ENCODE results near the gene ANKH.

The ANKH gene

DNA sequence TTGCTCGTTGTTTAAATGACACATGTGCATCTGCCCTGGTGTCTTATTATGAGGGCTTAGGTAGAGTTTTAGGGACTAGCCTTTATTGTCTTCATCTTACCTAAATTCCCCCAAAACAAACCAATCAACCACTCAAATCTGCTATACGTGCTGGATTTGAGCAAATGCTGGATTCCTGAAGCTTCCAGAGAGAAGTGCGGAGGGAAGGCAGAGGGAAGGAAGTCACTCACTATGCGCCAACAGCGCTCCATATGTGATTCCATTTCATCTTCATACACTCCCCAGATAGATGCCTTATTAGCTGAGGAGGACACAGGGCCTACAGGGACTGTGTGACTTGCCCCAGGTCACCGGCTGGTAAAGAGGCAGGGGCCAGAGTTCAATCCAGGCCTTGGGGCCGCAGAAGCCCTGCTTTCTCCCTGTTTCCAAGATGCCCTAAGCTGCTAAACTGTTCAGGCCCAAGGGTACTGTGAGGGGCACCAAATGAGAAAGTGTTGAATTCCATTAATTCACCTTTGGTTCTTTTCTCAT is 143.6 kb downstream of the ANKH start:
- TF ChIP-seq, protein P1, sequence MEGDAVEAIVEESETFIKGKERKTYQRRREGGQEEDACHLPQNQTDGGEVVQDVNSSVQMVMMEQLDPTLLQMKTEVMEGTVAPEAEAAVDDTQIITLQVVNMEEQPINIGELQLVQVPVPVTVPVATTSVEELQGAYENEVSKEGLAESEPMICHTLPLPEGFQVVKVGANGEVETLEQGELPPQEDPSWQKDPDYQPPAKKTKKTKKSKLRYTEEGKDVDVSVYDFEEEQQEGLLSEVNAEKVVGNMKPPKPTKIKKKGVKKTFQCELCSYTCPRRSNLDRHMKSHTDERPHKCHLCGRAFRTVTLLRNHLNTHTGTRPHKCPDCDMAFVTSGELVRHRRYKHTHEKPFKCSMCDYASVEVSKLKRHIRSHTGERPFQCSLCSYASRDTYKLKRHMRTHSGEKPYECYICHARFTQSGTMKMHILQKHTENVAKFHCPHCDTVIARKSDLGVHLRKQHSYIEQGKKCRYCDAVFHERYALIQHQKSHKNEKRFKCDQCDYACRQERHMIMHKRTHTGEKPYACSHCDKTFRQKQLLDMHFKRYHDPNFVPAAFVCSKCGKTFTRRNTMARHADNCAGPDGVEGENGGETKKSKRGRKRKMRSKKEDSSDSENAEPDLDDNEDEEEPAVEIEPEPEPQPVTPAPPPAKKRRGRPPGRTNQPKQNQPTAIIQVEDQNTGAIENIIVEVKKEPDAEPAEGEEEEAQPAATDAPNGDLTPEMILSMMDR (IDR thresholded peaks at IDR 0.05; ENCODE audit: low read length, missing control alignments) = no peak
- no peak overlapping the region for H3K4me3 ChIP-seq (replicated peaks; ENCODE audit: low read depth, low read length)
- no peak for DNase-seq (ENCODE audit: low read depth)

DNA sequence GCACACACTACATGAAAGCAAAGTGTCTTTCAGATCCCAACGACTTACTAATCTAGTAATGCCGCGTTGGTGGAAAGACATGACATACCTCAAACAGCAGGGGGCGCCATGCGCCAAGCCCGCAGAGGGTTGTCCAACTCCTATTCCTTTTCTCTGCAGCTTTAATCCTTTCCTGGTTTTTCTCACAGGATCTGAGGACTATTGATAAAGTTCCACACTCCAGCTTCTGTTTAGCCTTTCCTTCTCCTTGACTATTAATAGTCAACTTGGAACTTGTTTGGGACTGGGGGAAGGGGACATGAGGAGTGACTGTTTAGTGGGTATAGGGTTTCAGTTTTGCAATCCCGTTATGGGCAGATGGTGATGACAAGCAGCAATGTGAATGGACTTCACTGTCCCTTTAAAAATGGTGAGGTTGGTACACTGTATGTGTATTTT is 144.1 kb downstream of the ANKH start:
- TF ChIP-seq, protein P1 (IDR thresholded peaks at IDR 0.05; ENCODE audit: low read length, missing control alignments) = peak; percentile 95
- peak; percentile 88 for DNase-seq (ENCODE audit: low read depth)
- no peak overlapping the region for H3K4me3 ChIP-seq (replicated peaks; ENCODE audit: low read depth, low read length)

DNA sequence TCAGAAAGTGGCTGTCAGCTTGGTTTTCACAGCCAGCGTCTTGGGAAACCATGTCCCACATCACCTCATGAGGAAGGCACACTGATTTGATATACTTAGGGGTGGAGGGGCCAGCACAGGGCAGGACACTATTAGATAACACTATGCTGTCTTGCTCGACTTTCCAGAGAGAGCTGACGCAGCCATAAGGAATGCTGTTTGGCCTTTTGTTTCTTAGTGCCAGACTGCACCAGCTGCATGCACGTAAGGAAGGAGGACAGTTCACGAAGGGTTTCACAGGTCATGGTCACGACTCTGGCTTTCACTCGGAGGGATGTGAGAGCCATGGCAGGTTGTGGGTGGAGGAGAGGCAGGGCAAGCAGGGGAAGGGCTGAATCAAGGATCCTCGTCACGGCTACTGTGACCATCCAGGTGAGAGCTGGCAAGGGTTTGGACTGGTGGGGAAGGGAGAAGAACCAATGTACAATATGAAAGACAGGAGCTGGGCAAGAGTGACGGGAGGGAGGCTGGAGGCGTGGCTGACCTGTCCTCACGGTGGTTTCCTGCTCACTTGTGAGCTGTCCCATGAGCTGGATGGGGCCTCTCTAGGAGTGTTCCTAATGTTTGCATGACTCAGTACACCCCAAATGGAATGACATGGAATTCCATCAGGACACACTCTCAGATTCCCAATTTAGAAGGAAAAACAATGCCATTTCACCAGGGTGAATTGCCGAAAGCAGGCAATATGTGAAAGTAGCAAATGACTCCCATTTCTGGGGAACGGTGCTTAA is 145.3 kb downstream of the ANKH start:
- TF ChIP-seq, protein P1 (IDR thresholded peaks at IDR 0.05; ENCODE audit: low read length, missing control alignments) = no peak
- no peak overlapping the region for H3K4me3 ChIP-seq (replicated peaks; ENCODE audit: low read depth, low read length)
- DNase-seq (ENCODE audit: low read depth) = peak; percentile 61

DNA sequence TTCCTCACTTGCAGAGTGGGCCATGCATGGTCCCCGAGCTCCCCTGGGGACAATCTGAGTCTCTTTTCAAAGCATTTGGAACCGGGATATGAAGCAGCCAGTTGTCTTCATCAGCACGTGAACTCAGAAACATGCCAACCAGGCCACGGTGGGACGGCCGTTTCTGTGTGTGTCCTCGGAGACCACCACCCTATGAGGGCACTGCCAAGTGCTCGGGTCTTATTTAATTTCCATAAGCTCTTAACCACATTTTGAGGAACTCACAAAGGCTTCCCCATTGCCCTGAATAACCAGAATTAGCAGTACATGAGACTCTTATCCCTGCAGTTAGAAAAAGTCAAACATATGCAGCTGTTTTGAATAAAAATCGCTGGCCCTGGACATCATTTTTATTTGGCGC is 146.9 kb downstream of the ANKH start:
- no peak for DNase-seq (ENCODE audit: low read depth)
- H3K4me3 ChIP-seq (replicated peaks; ENCODE audit: low read depth, low read length) = no peak overlapping the region
- TF ChIP-seq, protein P1 (IDR thresholded peaks at IDR 0.05; ENCODE audit: low read length, missing control alignments) = no peak

DNA sequence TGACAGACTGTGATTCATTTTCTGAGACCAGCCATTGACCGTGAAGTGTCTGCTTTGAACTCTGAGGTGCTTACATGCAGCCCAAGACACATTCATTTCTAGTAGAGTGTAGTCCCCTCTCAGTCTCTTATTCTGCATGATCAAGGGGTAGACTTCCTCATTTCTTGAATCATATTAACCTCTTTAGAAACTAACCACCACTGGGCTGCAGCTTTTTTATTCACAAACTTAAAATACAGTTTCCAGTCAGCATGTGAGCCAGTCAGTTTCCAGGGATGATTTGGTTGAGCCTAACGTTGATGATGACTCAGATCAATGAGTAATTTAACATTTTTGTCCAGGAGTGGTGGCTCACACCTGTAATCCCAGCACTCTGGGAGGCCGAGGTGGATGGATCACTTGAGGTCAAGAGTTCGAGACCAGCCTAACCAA is 147.9 kb downstream of the ANKH start:
- no peak for DNase-seq (ENCODE audit: low read depth)
- TF ChIP-seq, protein P1 (IDR thresholded peaks at IDR 0.05; ENCODE audit: low read length, missing control alignments) = no peak
- no peak overlapping the region for H3K4me3 ChIP-seq (replicated peaks; ENCODE audit: low read depth, low read length)

DNA sequence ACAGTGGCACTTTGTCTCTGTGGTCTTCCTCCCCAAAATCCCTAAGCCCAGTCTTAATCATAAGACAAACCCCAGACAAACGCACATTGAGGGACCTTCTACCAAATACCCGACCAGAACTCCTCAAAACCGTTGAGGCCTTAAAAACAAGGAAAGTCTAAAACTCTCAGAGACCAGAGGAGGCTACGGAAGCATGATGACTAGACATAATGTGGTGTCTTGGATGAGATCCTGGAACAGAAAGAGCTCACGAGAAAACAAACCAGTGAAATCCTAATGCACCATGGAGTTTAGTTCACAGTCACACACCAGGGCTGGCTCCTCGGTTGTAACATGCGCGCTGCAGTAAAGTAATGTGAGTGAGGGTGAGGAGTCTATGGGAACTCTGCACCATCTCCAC is 148.7 kb downstream of the ANKH start:
- H3K4me3 ChIP-seq (replicated peaks; ENCODE audit: low read depth, low read length) = no peak overlapping the region
- TF ChIP-seq, protein P1 (IDR thresholded peaks at IDR 0.05; ENCODE audit: low read length, missing control alignments) = no peak
- DNase-seq (ENCODE audit: low read depth) = no peak
